K562 (cell line): ENCODE results near the gene DNASE1L2.

ENCODE experiments used
- CBFB ChIP-seq: sonication (generic); formaldehyde crosslinking; IDR thresholded peaks from 2 replicates; pipeline ENCODE4 v1.4.0; 2020; ENCODE audit warnings: mild to moderate bottlenecking, missing genetic modification reagents
- CTCF ChIP-seq, 3 experiments: IDR thresholded peaks in 2 of 3; conservative IDR thresholded peaks in 1 of 3; 2 replicates each; pipeline ENCODE4 v1.5.1; 2011 to 2012; ENCODE audit warnings: low read length in 3 of 3, mild to moderate bottlenecking in 3 of 3, control low read depth in 2 of 3, improper control_type of control experiment in 1 of 3, inconsistent platforms in 1 of 3, low read depth in 1 of 3, mixed read lengths in 1 of 3, moderate library complexity in 1 of 3; ENCODE audit not compliant: insufficient read depth in 2 of 3
- DEAF1 ChIP-seq: fragments of 450-650 bp; formaldehyde crosslinking; IDR thresholded peaks from 2 replicates; pipeline ENCODE4 v1.4.0; 2020; ENCODE audit warnings: mild to moderate bottlenecking, moderate library complexity
- EZH2 ChIP-seq: IDR thresholded peaks from 2 replicates; pipeline ENCODE4 v1.6.1; 2012; ENCODE audit warnings: low read depth, mild to moderate bottlenecking, inconsistent platforms, low read length, borderline replicate concordance
- HIVEP1 ChIP-seq: fragments of 250-450 bp; sonication (Bioruptor Pico); IDR thresholded peaks from 2 replicates; pipeline ENCODE4 v1.4.0; 2020; ENCODE audit warnings: mild to moderate bottlenecking
- MNT ChIP-seq, 2 experiments: fragments of 450-650 bp; conservative IDR thresholded peaks; 2 replicates each; pipeline ENCODE4 v1.6.1; 2017; ENCODE audit warnings: mild to moderate bottlenecking in 2 of 2, moderate library complexity in 2 of 2
- NR2C2 ChIP-seq, 2 experiments: fragments of 200-800 bp in 1 of 2; sonication (Bioruptor generic) in 1 of 2; sonication (generic) in 1 of 2; formaldehyde crosslinking in 1 of 2; IDR thresholded peaks; 2 replicates each; pipeline versions ENCODE4 v1.6.1 to v1.8.0; 2016 to 2022; ENCODE audit warnings: mild to moderate bottlenecking in 1 of 2, missing compliant biosample characterization in 1 of 2, missing genetic modification characterization in 1 of 2, missing genetic modification reagents in 1 of 2
- TAF1 ChIP-seq: IDR thresholded peaks from 2 replicates; pipeline ENCODE4 v1.6.1; 2011; ENCODE audit warnings: mild to moderate bottlenecking, low read length, moderate library complexity; ENCODE audit not compliant: insufficient read depth, control insufficient read depth, severe bottlenecking; ENCODE audit errors: extremely low read depth
- TCF7L2 ChIP-seq: fragments of 150-350 bp; IDR thresholded peaks from 2 replicates; pipeline ENCODE4 v1.6.1; 2016; ENCODE audit warnings: low read depth, mild to moderate bottlenecking, low read length, moderate library complexity
- ZNF431 ChIP-seq: sonication (generic); formaldehyde crosslinking; IDR thresholded peaks from 2 replicates; pipeline ENCODE4 v1.8.0; 2022; ENCODE audit warnings: mild to moderate bottlenecking, missing genetic modification reagents

- TF ChIP-seq DEAF1 (CRISPR knock-in tag), result no peak
- TF ChIP-seq TAF1, result no peak
- TF ChIP-seq NR2C2 (CRISPR knock-in tag; IDR thresholded peaks at IDR 0.05), result no peak
- TF ChIP-seq NR2C2 (tag; IDR thresholded peaks at IDR 0.05), result no peak
- TF ChIP-seq ZNF431 (CRISPR knock-in tag), result no peak
- TF ChIP-seq EZH2, result no peak
- no peak for TF ChIP-seq TCF7L2
- no peak for TF ChIP-seq HIVEP1 (CRISPR knock-in tag)
- TF ChIP-seq CTCF (IDR thresholded peaks at IDR 0.05 in 2 of 3, conservative IDR thresholded peaks at IDR 0.05 in 1 of 3; ENCODE audit: insufficient read depth in 2 of 3, low read depth in 1 of 3, low read length in 3 of 3), result no peak
- TF ChIP-seq CBFB (CRISPR knock-in tag), result no peak
- no peak for TF ChIP-seq MNT (conservative IDR thresholded peaks at IDR 0.05)
These were observed 36.6 kb upstream of the DNASE1L2 start for GRCh38 chr16:2199621-2200139.
